HEK293 (cell line): ENCODE measurements around the gene LDLRAD4.

Experiments used
- CTCF ChIA-PET: fragments of 350-600 bp; formaldehyde crosslinking; extraction: SDS; loops from one replicate; lab custom pipeline; 2021; ENCODE audit warnings: antibody characterized with exemption; lab: Yijun Ruan, JAX
- POLR2A ChIA-PET: fragments of 300-600 bp; formaldehyde crosslinking; extraction: SDS; loops from one replicate; lab custom pipeline; 2020; ENCODE audit warnings: antibody characterized with exemption, inconsistent platforms; lab: Yijun Ruan, JAX
- H3K27ac ChIP-seq: fragments of 200-500 bp; sonication (Bioruptor generic); 2 replicates; pipeline ENCODE4 v1.5.1; 2014; ENCODE audit warnings: low read depth, low read length, control low read depth, inconsistent platforms; ENCODE audit errors: extremely low read depth
- H3K36me3 ChIP-seq, 2 experiments: fragments of 200-500 bp in 1 of 2; sonication (Bioruptor generic) in 1 of 2; 1 replicate in 1 of 2; 2 replicates in 1 of 2; pipeline ENCODE4 v1.5.1; 2014 to 2017; ENCODE audit warnings: inconsistent platforms in 2 of 2, low read length in 2 of 2; ENCODE audit not compliant: control insufficient read depth in 2 of 2, insufficient read depth in 1 of 2
- H3K4me1 ChIP-seq: fragments of 200-500 bp; sonication (Bioruptor generic); 2 replicates; pipeline ENCODE4 v1.5.1; 2014; ENCODE audit warnings: mild to moderate bottlenecking, low read length, inconsistent platforms; ENCODE audit not compliant: control insufficient read depth, insufficient read depth
- H3K4me3 ChIP-seq: 2 replicates; pipeline ENCODE4 v1.5.1; 2011; ENCODE audit warnings: low read depth, mild to moderate bottlenecking, control low read depth, low read length, moderate library complexity
- H3K9me3 ChIP-seq: fragments of 200-500 bp; sonication (Bioruptor generic); 2 replicates; pipeline ENCODE4 v1.5.1; 2014; ENCODE audit warnings: low read depth, low read length, inconsistent platforms; ENCODE audit not compliant: control insufficient read depth, insufficient read depth
- GFI1B ChIP-seq: fragments of 450-650 bp; formaldehyde crosslinking; IDR thresholded peaks from 2 replicates; pipeline ENCODE4 v1.5.1; 2016; ENCODE audit warnings: missing biosample characterization, missing genetic modification characterization
- GLIS2 ChIP-seq: fragments of 450-650 bp; formaldehyde crosslinking; IDR thresholded peaks from 2 replicates; pipeline ENCODE4 v1.5.1; 2016; ENCODE audit warnings: missing biosample characterization, missing genetic modification characterization
- KLF17 ChIP-seq: fragments of 450-650 bp; formaldehyde crosslinking; IDR thresholded peaks from 2 replicates; pipeline ENCODE4 v1.5.1; 2016; ENCODE audit warnings: missing biosample characterization, missing genetic modification characterization
- KLF8 ChIP-seq: fragments of 450-650 bp; formaldehyde crosslinking; IDR thresholded peaks from 2 replicates; pipeline ENCODE4 v1.5.1; 2016; ENCODE audit warnings: missing biosample characterization, missing genetic modification characterization
- REPIN1 ChIP-seq: fragments of 450-650 bp; formaldehyde crosslinking; IDR thresholded peaks from 2 replicates; pipeline ENCODE4 v1.5.1; 2017; ENCODE audit warnings: missing biosample characterization, missing genetic modification characterization, low read depth
- SP3 ChIP-seq: fragments of 450-650 bp; formaldehyde crosslinking; IDR thresholded peaks from 2 replicates; pipeline ENCODE4 v1.5.1; 2016; ENCODE audit warnings: missing biosample characterization, missing genetic modification characterization
- TRIM28 ChIP-seq: IDR thresholded peaks from 2 replicates; pipeline ENCODE4 v1.6.1; 2011; ENCODE audit warnings: low read length, control low read depth, borderline replicate concordance
- WT1 ChIP-seq: fragments of 450-650 bp; formaldehyde crosslinking; IDR thresholded peaks from 2 replicates; pipeline ENCODE4 v1.5.1; 2016; ENCODE audit warnings: missing biosample characterization, missing genetic modification characterization
- ZBTB26 ChIP-seq: fragments of 450-650 bp; formaldehyde crosslinking; optimal IDR thresholded peaks from 2 replicates; pipeline ENCODE3; 2016; ENCODE audit warnings: missing biosample characterization, mild to moderate bottlenecking, missing genetic modification characterization
- ZBTB7A ChIP-seq: fragments of 450-650 bp; formaldehyde crosslinking; IDR thresholded peaks from 2 replicates; pipeline ENCODE4 v1.5.1; 2016; ENCODE audit warnings: low read depth, missing biosample characterization, missing genetic modification characterization
- ZFP37 ChIP-seq: fragments of 450-650 bp; formaldehyde crosslinking; IDR thresholded peaks from 2 replicates; pipeline ENCODE4 v1.5.1; 2016; ENCODE audit warnings: missing biosample characterization, missing genetic modification characterization
- ZNF16 ChIP-seq: fragments of 450-650 bp; formaldehyde crosslinking; IDR thresholded peaks from 2 replicates; pipeline ENCODE4 v1.5.1; 2016; ENCODE audit warnings: low read depth, missing biosample characterization, missing genetic modification characterization
- ZNF19 ChIP-seq: fragments of 450-650 bp; formaldehyde crosslinking; IDR thresholded peaks from 2 replicates; pipeline ENCODE4; 2016; ENCODE audit warnings: missing biosample characterization, missing genetic modification characterization, low read depth
- ZNF24 ChIP-seq: fragments of 450-650 bp; formaldehyde crosslinking; IDR thresholded peaks from 2 replicates; pipeline ENCODE4 v1.5.1; 2016; ENCODE audit warnings: missing biosample characterization, missing genetic modification characterization
- ZNF248 ChIP-seq: fragments of 450-650 bp; formaldehyde crosslinking; IDR thresholded peaks from 2 replicates; pipeline ENCODE4 v1.5.1; 2017; ENCODE audit warnings: missing biosample characterization, missing genetic modification characterization
- ZNF324 ChIP-seq: fragments of 450-650 bp; formaldehyde crosslinking; IDR thresholded peaks from 2 replicates; pipeline ENCODE4 v1.5.1; 2016; ENCODE audit warnings: missing biosample characterization, missing genetic modification characterization
- ZNF362 ChIP-seq: fragments of 450-650 bp; formaldehyde crosslinking; IDR thresholded peaks from 2 replicates; pipeline ENCODE4 v1.5.1; 2016; ENCODE audit warnings: missing biosample characterization, missing genetic modification characterization
- ZNF391 ChIP-seq: fragments of 450-650 bp; formaldehyde crosslinking; IDR thresholded peaks from 2 replicates; pipeline ENCODE4 v1.5.1; 2016; ENCODE audit warnings: low read depth, missing biosample characterization, missing genetic modification characterization, borderline replicate concordance
- ZNF416 ChIP-seq: fragments of 450-650 bp; formaldehyde crosslinking; IDR thresholded peaks from 2 replicates; pipeline ENCODE4 v1.5.1; 2016; ENCODE audit warnings: missing biosample characterization, missing genetic modification characterization
- ZNF426 ChIP-seq: fragments of 450-650 bp; formaldehyde crosslinking; IDR thresholded peaks from 2 replicates; pipeline ENCODE4 v1.5.1; 2017; ENCODE audit warnings: missing biosample characterization, missing genetic modification characterization, mild to moderate bottlenecking, inconsistent platforms, moderate library complexity
- ZNF488 ChIP-seq: fragments of 450-650 bp; formaldehyde crosslinking; IDR thresholded peaks from 2 replicates; pipeline ENCODE4 v1.5.1; 2016; ENCODE audit warnings: missing biosample characterization, missing genetic modification characterization
- ZNF514 ChIP-seq: fragments of 450-650 bp; formaldehyde crosslinking; IDR thresholded peaks from 2 replicates; pipeline ENCODE4 v1.5.1; 2016; ENCODE audit warnings: missing biosample characterization, missing genetic modification characterization
- ZNF521 ChIP-seq: fragments of 450-650 bp; formaldehyde crosslinking; IDR thresholded peaks from 2 replicates; pipeline ENCODE4 v1.5.1; 2017; ENCODE audit warnings: missing biosample characterization, mild to moderate bottlenecking, missing genetic modification characterization
- ZNF544 ChIP-seq: fragments of 450-650 bp; formaldehyde crosslinking; IDR thresholded peaks from 2 replicates; pipeline ENCODE4 v1.5.0; 2017; ENCODE audit warnings: missing biosample characterization, missing genetic modification characterization
- ZNF561 ChIP-seq: fragments of 450-650 bp; IDR thresholded peaks from 2 replicates; pipeline ENCODE4 v1.5.1; 2018; ENCODE audit warnings: missing biosample characterization, missing genetic modification characterization, borderline replicate concordance
- ZNF626 ChIP-seq: fragments of 450-650 bp; sonication (Bioruptor Pico); formaldehyde crosslinking; IDR thresholded peaks from 2 replicates; pipeline ENCODE4 v1.5.1; 2018; ENCODE audit warnings: missing biosample characterization, missing genetic modification characterization, inconsistent platforms
- ZNF692 ChIP-seq: fragments of 450-650 bp; formaldehyde crosslinking; IDR thresholded peaks from 2 replicates; pipeline ENCODE4 v1.5.1; 2016; ENCODE audit warnings: missing biosample characterization, missing genetic modification characterization
- ZNF785 ChIP-seq: fragments of 450-650 bp; formaldehyde crosslinking; IDR thresholded peaks from 2 replicates; pipeline ENCODE4 v1.5.1; 2016; ENCODE audit warnings: missing biosample characterization, missing genetic modification characterization
- ZNF837 ChIP-seq: fragments of 450-650 bp; formaldehyde crosslinking; IDR thresholded peaks from 2 replicates; pipeline ENCODE4 v1.5.1; 2016; ENCODE audit warnings: missing biosample characterization, missing genetic modification characterization

Gene LDLRAD4

GRCh38 chr18:13553449-13553848 lies 334.9 kb downstream of the LDLRAD4 start (continued):
- TF ChIP-seq ZNF362 (tag by site-specific recombination) (no peak), ZNF514 (tag by site-specific recombination) (no peak)

- no peak overlapping the region for H3K27ac ChIP-seq
- no peak overlapping the region for H3K4me3 ChIP-seq
- H3K4me1 ChIP-seq: no peaks in the 10 kb centered on the region; the same call in 1 of the 2 replicates
- no peaks in the 10 kb centered on the region for H3K36me3 ChIP-seq
- no peaks in the 10 kb centered on the region for H3K9me3 ChIP-seq
- TF ChIP-seq GFI1B (tag by site-specific recombination): no peak
- TF ChIP-seq ZNF561 (tag by site-specific recombination): no peak
- TF ChIP-seq ZNF521: no peak
- no peak for TF ChIP-seq ZNF248 (tag by site-specific recombination)
- TF ChIP-seq REPIN1 (tag by site-specific recombination): no peak
- TF ChIP-seq ZNF626 (tag by site-specific recombination): no peak
- TF ChIP-seq ZNF16 (tag by site-specific recombination): no peak
- no peak for TF ChIP-seq ZFP37 (tag by site-specific recombination)
- no peak for TF ChIP-seq ZNF391 (tag by site-specific recombination)
- TF ChIP-seq ZNF19 (tag by site-specific recombination): no peak
- no peak for TF ChIP-seq ZNF544 (tag by site-specific recombination)
- no peak for TF ChIP-seq TRIM28
- no peak for TF ChIP-seq KLF8 (tag by site-specific recombination)
- no peak for TF ChIP-seq ZNF416 (tag by site-specific recombination)
- no peak for TF ChIP-seq GLIS2 (tag by site-specific recombination)
- no peak for TF ChIP-seq SP3
- TF ChIP-seq ZNF692 (tag by site-specific recombination): no peak
- TF ChIP-seq ZBTB7A (tag by site-specific recombination): no peak
- TF ChIP-seq WT1 (tag by site-specific recombination): no peak
- TF ChIP-seq ZNF837: no peak
- TF ChIP-seq, all 188 proteins: peak for 0
- CTCF ChIA-PET: interaction anchor here (0.6 kb wide), 1 partner anchor 276 kb away, joined by 4 read pairs; no protein-coding TSS in a partner anchor
- POLR2A ChIA-PET: no interaction called here
Measured at GRCh38 chr18:13555192-13555591, 336.6 kb downstream of the LDLRAD4 start.

- H3K36me3 ChIP-seq: no peaks in the 10 kb centered on the region
- no peak overlapping the region for H3K4me3 ChIP-seq
- ChIA-PET CTCF (interaction anchor here (0.6 to 0.7 kb wide), 2 partner anchors 276 to 531 kb away, joined by 3 to 4 read pairs; no protein-coding TSS in a partner anchor), POLR2A (interaction anchor here (0.5 kb wide), 1 partner anchor 10 kb away, joined by 4 read pairs; no protein-coding TSS in a partner anchor)
- no peaks in the 10 kb centered on the region; the same call in 1 of the 2 replicates for H3K4me1 ChIP-seq
- H3K9me3 ChIP-seq: no peaks in the 10 kb centered on the region
- H3K27ac ChIP-seq: no peak overlapping the region
- TF ChIP-seq ZNF16 (tag by site-specific recombination) (no peak), ZBTB26 (tag by site-specific recombination) (no peak), ZNF626 (tag by site-specific recombination) (no peak), ZNF426 (tag by site-specific recombination) (no peak), ZNF785 (tag by site-specific recombination) (no peak), ZNF488 (tag by site-specific recombination) (no peak), ZNF24 (tag by site-specific recombination) (no peak), ZNF362 (tag by site-specific recombination) (no peak), KLF17 (tag by site-specific recombination) (no peak), ZNF324 (tag by site-specific recombination) (no peak)
Measured at GRCh38 chr18:13555865-13556264, 337.3 kb downstream of the LDLRAD4 start.
